HG02610 (cell line): ENCODE results near the gene HOXA5.
A peak's percentile ranks its signal among the peaks of the same experiment; 100 is the strongest.

Experiments used
- ATAC-seq: cut with Tn5 transposase; IDR thresholded peaks from one replicate; pipeline ENCODE4 v1.9.1; 2021; ENCODE audit warnings: mild to moderate bottlenecking, moderate library complexity; ENCODE audit not compliant: unreplicated experiment

The HOXA5 gene

GRCh38 chr7:27138472-27138871, 5.0 kb downstream of the HOXA5 start:
- ATAC-seq = no peak

DNA sequence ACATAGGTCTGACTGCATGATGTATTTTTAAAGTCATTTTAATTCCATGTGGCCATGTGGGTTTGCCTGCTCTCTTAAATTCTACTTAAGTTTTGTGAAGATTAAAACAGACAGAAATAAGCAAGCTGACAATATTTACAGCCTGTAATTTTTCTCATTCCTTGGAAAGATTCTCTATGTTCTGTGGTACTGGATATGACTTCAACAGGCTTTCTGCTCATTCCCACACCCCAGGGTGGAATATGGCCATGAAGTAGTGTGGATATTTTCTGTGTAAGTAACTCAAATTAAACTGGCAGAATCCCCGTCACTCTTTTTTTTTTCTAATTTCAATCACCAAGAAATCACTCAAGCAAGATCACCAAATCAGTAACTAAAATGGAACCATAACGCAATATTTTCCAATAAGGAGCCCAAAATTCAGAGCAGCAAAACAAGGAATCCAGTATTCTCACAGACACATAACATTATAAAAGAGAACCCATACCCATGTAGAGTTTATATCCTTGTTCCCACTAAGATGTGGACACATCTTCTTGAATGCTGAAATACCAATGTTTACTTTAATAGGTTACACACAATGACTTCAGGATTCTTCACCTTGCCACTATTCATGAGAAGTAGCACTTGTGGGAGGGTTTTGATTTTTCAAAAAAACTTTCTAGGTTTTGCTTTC, 5.7 kb downstream of the HOXA5 start:
- no peak for ATAC-seq

DNA sequence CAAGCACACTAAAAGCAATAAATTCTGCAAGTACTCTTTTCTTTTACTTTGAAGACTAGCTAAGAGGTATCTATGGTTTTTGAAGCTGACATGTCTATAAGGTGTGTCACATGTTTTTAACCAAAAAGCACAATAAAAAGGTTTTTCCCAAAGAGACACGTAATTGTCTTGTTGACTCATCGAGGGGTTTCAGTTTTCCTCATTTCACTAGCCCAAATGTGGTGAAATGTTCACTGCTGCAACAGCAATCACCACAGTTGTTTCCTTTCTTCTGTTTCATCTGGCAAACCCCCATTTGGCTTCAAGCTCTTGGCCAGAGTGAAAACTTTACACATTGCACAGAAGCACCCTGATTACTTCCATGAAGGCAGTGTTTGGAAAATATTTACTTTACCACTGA, 9.1 kb downstream of the HOXA5 start:
- peak; percentile 80 for ATAC-seq

- ATAC-seq = no peak
Measured at GRCh38 chr7:27133409-27134231, 9.9 kb downstream of the HOXA5 start.

DNA sequence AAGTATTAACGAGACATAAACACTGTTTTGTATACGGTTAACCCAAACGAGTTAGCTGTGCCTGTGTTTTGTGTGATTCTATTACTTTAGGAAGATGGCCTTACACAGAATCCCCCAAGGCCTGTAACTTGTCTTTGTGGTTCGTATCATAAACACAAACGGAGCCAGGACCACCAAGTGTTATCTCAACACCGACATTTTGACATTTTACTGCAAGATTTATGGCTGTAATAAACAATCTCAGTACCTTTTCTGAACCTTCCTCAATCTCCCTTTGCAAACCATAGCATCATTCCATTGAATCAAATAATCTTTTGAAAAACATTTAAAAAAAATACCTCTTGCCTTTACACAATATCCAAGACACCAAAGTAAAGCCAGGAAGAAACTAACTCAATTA, 10.5 kb downstream of the HOXA5 start:
- no peak for ATAC-seq

DNA sequence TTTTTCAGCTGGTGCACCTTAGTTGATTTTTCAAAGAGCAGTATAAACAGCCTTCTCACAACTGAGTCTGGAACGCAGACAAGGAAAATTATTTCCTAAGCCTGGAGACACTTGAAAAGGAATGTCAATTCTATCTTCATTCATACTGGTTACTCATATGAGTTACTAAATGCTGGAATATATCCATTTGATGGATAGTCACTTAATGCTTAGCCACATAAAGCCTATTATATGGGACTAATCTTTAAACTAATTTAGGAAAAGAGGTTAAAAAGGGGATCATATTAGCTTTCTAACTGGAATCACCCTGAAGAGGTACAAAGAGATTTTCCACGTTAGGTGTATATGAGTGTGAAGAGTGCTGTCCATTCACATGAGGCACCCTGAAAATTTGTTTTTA, 11.3 kb downstream of the HOXA5 start:
- ATAC-seq = no peak

DNA sequence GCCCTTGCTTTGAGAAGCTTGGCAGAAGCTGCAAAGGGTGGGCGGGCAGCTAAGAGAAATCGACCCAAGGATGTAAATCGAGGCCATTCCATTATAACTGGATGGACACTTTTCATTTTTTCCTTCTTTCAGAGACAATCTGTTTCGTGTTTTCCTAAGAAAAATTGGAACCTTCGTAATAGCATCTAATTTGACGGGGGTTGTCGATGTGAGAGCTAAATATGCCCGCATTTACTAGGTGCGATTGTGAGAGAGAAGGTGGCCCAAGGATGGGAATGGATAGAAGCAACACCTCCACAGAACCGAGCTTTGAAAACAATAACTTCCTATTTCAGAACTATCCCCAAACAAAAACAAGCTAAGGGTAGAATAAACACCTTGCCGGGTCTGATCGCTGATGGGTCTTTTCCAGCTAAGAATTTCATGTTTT, 12.1 kb downstream of the HOXA5 start:
- ATAC-seq = no peak

DNA sequence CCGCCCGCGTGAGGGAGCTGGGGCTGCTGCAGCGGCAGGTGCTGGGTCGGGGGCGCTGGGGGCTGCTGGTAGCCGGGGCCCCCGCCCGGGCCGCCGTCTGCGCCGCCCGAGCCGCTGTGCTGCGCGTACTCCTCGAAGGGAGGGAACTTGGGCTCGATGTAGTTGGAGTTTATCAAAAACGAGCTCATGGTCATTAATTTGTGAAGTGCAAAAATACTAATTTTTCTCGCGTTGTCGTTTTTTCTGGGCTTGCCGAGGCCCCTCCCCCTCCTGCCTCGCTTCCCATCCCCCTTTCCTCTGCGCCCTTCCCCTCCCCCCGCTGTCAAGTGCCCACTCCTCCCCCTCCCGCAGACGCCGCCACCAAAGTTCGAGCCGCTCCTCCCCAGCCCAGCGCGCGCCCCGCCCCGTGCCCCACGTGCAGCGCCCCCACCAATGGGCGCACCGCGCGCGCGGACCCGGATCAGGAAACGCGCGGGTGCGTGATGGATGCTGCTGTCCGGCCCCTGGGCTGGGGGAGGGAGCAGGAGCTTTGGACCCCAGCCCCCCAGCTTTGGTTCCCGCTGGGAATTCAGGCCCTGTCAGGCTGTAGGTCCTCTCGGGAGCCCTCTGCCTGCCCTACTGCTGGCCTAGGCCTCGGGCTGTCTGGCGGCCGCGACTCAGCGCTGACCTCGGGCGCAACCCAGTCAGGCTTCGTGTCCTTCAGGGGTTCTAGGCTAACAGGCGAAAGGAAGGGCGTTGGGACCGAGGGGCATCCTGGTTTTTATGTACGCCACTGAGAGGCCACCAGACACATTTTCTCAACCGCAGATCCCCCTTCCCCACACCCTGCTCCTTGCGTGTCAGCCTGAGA, 12.7 kb downstream of the HOXA5 start, which contains the start of gene HOXA4:
HOXA4 (minus strand) TSS at position 218 of the 850 bp plus-strand sequence; CDS start at position 194, 24 bp downstream.
- ATAC-seq = no peak

DNA sequence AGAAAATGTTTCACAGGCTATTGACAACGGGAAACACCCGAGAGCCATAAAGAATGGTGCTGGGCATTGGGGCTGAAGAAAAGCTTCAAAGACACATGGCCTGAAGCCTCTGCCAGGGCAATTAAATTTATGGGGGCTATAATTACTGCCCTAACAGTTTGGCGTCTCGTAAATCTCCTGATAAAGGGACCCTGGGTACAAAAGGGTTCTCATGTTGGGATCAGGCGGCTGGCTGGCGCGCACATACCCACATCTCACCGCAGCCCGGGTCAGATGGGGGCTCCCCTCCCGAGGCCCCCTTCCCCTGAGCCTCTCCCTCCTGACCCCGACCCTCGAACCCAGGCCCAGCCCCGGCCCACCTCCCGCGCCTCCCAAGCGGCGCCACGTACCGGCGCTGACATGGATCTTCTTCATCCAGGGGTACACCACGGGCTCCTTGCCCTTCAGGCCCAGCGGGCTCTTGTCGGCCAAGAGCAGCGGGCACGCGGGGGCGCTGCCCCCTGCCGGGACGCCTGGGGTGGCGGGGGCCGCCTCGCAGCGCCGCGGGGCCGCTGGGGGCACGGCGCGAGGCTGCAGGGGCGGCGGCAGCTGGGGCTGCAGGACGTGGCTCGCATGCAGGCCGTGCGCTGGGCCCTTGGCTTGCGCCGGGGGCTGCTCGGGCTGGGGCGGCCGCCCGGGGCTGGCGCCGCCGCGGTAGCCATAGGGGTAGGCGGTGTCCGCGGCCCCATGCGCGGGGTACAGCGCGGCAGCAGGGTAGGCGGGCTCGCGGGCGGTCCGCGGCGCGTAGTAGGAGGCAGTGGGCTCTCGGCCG, 13.5 kb downstream of the HOXA5 start:
- no peak for ATAC-seq

DNA sequence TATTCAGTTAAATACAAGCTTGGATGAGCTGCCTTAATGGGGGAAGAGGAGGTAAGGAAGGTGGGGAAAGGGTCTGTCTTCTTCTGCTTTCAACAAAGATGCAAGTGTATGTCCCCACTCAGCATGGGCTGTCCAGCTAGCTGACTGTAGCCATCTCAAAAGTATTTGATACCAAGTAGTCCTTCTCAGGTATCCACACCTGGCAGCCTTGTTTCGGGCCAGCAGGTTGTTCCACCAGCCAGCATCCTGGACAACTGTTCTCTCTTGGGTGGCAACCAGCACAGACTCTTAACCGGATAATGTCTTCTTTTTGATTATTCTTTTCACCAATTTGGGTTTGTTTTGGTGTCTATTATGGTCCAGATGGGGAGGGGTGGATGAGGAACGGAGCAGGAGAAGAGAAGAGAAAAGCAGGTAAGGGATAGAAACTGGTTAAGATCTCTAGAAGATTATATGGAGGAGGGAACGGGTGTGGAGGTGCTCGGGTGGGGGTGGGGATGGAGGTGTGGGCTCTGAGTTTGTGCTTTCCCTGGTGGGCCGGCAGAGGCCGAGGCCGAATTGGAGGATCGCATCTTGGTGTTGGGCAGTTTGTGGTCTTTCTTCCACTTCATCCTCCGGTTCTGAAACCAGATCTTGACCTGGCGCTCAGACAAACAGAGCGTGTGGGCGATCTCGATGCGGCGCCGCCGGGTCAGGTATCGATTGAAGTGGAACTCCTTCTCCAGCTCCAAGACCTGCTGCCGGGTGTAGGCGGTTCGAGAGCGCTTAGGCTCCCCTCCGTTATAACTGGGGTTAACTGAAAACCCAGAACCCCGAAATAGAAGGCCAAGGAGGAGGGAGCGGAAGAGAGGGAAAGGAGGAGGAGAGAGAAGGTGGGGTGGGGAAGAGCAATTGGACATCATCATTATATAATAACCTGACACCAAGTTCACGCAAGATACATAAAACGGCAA, 14.4 kb downstream of the HOXA5 start:
- no peak for ATAC-seq

GRCh38 chr7:27128034-27128433, 15.4 kb downstream of the HOXA5 start:
- no peak for ATAC-seq

DNA sequence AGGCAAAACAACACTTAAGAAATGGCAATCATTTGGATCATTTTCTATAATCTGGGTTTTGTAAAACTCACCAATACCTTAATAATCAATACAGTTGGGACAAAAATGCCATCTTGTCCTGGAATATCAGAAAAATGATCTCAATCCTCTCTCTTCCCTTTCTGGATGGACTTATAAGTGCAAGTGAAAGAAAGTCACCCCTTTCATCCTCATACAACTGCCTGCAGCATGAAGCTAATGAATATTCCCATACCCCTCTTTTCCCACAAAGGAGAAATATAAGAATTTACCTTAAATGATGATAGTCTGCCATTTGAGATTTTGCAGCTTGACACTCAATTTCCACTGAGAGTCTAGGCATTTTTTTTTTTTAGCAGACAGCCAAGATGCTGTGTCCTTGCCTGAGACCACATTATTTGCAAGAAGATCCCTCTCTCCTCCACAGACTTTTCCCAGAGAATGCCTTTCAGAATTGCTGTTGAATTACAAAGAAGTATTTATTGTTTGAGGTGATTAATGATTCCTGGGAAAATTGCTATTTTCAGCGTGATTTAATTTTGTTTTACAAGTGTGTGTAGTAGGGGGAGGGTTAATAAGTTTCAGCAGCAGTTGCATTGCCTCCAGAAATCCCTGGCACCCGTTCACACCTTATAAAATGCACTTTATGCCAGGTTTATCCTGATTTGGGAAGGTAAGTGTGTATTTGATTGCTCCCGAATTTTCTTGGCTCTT, 16.7 kb downstream of the HOXA5 start:
- ATAC-seq = no peak

GRCh38 chr7:27125986-27126394, 17.5 kb downstream of the HOXA5 start:
- no peak for ATAC-seq

DNA sequence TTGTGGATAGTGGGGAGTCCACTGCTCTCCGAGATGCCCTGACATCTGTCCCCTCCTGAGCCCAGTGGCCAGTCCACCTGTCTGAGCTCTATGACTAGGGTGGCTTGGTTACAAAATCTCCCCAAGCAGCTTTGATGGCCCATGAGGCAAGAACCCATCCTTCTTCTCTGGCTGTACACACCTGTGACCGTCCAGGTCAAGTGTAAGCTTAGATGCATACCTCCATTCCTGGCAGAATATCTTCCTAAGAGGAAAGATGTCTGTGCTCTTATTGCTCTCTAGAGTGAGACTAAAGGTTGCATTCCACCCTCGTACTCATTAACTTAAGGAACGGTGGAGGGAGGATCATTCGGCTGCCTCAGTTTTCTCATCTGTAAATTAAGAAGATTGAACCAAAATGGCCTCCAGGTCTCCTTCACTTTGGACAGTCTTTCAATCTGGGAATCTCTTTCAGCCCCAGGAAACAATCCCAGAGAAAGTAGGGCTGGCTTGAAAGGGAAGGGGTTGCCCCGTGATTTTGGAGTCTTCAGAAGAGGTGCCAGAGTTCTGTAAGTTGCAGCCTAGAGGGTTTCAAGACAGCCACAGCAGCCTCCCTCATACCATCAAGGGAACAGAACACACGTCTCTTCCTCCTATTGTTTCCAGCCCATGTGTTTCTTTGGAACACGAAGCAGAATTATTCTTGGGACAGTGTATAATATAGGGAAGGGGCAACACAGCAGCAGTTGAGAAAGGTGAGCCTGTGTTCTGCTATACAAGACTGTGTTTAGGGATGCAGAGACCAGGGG, 18.4 kb downstream of the HOXA5 start:
- ATAC-seq = no peak

DNA sequence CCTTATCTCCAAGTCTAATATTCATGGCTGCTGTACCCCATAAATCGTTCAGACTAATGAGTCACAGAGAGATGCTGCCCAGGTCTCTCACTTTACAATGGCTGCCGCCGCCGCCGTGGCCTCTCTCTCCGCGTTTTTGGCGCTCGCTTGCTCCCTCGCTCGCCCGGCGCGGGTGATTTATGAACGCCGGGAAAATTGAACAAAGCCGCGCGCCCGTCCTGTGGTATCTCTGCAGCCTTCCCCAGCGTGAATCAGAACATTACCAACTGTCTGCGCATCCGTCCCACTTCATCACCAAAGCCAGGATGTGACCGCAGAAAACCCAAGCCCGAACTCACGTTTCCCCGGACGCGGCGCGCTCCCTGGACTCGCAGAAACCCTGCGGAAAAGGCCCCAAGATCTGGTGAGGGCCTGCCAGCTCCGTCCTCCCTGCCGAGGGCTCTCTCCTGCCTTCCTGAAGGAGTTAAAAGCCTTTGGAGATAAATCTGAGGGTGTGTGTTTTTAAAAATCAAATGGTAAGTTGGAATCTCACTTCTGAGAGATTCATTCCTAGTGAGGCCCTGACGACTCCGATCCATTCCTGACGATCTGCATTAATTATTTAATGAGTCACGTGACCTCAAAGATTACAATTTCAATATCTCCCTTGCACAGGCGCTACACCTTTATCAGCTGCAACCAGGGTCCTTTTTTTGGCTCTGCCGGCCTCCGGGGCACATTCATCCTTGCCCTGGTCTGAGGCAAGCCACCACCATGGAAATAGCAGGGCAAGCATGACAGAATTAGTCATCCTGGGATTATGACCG, 19.2 kb downstream of the HOXA5 start:
- ATAC-seq = no peak

- no peak for ATAC-seq
Measured at GRCh38 chr7:27123477-27124053, 19.9 kb downstream of the HOXA5 start.

GRCh38 chr7:27123007-27123476, 20.4 kb downstream of the HOXA5 start:
- ATAC-seq = no peak
